HUES48 (cell line): ENCODE results near the gene UST.
"Not testable (repeated sequence)": the region's sequence is repeated elsewhere in the genome, so short reads cannot be mapped to it uniquely, and the experiment has no call there.

Source experiments
- H3K27ac ChIP-seq: one replicate; pipeline ENCODE4 v1.7.0; 2013; ENCODE audit warnings: low read depth, low read length, inconsistent platforms
- H3K27me3 ChIP-seq: 2 replicates; pipeline ENCODE4 v1.6.1; 2013; ENCODE audit warnings: mild to moderate bottlenecking, low read length; ENCODE audit not compliant: control insufficient read depth, insufficient read depth
- H3K36me3 ChIP-seq: 2 replicates; pipeline ENCODE4 v1.6.1; 2013; ENCODE audit warnings: low read length; ENCODE audit not compliant: control insufficient read depth, insufficient read depth
- H3K4me1 ChIP-seq: 2 replicates; pipeline ENCODE4 v1.6.1; 2013; ENCODE audit warnings: mild to moderate bottlenecking, low read length; ENCODE audit not compliant: control insufficient read depth, insufficient read depth
- H3K4me3 ChIP-seq: 2 replicates; pipeline ENCODE4 v1.5.1; 2013; ENCODE audit warnings: mild to moderate bottlenecking, low read depth, low read length
- H3K9ac ChIP-seq: 2 replicates; pipeline ENCODE4 v1.6.1; 2013; ENCODE audit warnings: mild to moderate bottlenecking, low read depth, low read length, moderate library complexity
- H3K9me3 ChIP-seq: 2 replicates; pipeline ENCODE4 v1.6.1; 2013; ENCODE audit warnings: low read length; ENCODE audit not compliant: control insufficient read depth, insufficient read depth

The UST gene

DNA sequence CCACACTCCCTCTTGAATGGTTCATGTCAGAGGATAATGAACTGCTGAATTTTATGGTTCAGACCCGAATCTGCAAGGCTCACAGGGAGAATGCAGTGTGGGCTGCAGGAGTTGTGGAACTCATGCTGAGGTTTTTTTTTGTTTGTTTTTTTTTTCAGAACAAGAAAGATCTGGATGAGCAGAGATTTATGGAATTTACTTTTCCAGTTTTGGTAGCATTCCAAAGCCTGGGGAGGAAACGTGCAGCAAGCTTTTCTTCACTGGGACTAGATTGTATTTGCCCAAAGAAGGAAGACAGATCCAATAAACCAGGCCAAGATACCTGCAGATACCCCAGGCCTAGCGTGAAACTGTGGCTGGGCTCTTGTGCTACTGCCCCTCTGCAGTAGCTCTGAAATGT lies 346.8 kb downstream of the UST start:
- Histone ChIP-seq H3K36me3 (no peaks in the 10 kb centered on the region), H3K9me3 (no peaks in the 10 kb centered on the region), H3K27ac (no peak overlapping the region), H3K4me3 (no peak overlapping the region), H3K4me1 (peaks cover 15% of the 10 kb centered on the region), H3K27me3 (no peaks in the 10 kb centered on the region), H3K9ac (no peak overlapping the region)

DNA sequence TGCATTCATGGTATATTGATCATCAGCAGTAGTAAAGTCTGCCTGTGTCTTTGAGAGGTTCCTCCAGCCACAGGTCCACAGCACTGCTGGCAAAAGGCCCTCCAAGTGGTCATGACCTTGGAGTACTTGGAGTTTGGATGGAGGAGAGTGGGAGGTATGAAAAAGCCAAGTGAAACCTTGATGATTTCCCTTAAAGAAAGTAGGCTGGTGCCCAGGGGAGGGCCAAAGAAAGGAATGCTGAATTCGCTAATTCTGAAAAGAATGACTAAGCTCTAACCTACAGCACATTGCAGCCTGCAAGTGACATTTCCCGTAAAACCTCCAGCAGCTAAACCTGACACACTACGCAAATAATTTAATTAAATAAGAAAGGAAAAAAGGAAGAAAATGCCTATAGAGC lies 347.3 kb downstream of the UST start:
- Histone ChIP-seq H3K27me3 (no peaks in the 10 kb centered on the region), H3K27ac (no peak overlapping the region)

DNA sequence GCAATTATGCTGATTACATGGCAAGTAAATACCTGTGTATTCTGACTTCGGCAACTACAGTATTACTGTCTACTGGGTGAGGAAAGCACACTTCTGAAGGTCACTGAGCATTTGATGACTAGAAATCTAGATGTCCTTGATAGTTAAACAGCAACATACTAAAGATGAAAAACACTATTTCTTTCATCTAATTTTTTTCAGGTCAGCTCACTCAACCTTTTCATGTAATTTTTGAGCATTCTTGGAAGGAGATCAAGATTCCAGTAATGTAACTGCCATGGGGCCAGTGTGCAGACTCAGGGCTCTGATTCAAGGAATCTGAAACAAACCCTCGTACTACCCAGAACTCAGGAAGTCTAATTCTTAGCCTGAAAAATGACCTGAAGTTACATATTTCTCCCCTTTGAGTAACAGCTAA lies 348.1 kb downstream of the UST start:
- Histone ChIP-seq H3K36me3 (no peaks in the 10 kb centered on the region), H3K4me1 (peaks cover 15% of the 10 kb centered on the region), H3K27me3 (no peaks in the 10 kb centered on the region), H3K4me3 (no peak overlapping the region), H3K9me3 (no peaks in the 10 kb centered on the region), H3K27ac (no peak overlapping the region), H3K9ac (no peak overlapping the region)

More for the DNA sequence above, 347.3 kb downstream of the UST start:
- peaks cover 15% of the 10 kb centered on the region for H3K4me1 ChIP-seq
- no peak overlapping the region; the same call in 1 of the 2 replicates for H3K9ac ChIP-seq
- H3K9me3 ChIP-seq = no peaks in the 10 kb centered on the region
- H3K36me3 ChIP-seq = no peaks in the 10 kb centered on the region
- no peak overlapping the region for H3K4me3 ChIP-seq

DNA sequence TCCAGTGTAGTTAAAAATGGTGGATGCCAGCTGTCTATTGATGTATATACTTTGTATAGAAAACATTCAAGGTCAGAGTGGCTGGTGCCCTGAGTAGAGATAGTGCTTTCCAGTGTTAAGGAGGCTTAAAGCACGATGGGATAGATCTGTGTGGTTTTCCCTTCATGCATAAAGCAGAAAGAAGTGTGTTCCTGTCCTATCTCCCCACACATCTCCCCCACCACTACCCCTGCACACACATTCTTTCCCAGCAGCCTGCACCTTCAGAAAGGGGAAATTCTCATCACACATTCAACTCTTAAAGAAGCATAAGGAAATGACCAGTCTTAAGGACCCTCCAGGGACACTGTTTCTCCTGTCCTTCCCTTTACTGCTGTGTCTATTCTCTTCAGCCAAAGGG lies 349.0 kb downstream of the UST start:
- Histone ChIP-seq H3K9me3 (no peaks in the 10 kb centered on the region), H3K36me3 (no peaks in the 10 kb centered on the region), H3K27ac (no peak overlapping the region), H3K9ac (no peak overlapping the region), H3K4me3 (no peak overlapping the region), H3K4me1 (peaks cover 15% of the 10 kb centered on the region), H3K27me3 (no peaks in the 10 kb centered on the region)

DNA sequence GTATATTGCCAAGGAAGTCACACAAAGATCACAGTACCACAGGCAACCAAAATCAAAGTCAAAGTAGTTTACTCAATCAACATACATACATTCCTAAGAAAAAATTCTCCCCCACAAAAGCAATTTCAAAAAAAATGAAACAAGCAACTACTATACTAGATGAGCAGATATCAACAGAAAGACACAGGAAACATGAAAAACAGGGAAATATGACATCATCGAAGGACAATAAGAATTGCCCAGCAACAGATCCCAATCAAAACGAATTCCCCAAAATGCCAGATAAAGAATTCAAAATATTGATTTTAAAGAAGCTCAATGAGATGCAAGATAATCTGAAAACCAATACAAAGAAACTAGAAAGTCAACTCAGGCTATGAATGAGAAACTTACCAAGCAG lies 351.0 kb downstream of the UST start:
- Histone ChIP-seq H3K4me1 (peaks cover 15% of the 10 kb centered on the region), H3K27me3 (no peaks in the 10 kb centered on the region), H3K9me3 (no peaks in the 10 kb centered on the region), H3K4me3 (no peak overlapping the region), H3K27ac (no peak overlapping the region), H3K9ac (no peak overlapping the region), H3K36me3 (no peaks in the 10 kb centered on the region)

DNA sequence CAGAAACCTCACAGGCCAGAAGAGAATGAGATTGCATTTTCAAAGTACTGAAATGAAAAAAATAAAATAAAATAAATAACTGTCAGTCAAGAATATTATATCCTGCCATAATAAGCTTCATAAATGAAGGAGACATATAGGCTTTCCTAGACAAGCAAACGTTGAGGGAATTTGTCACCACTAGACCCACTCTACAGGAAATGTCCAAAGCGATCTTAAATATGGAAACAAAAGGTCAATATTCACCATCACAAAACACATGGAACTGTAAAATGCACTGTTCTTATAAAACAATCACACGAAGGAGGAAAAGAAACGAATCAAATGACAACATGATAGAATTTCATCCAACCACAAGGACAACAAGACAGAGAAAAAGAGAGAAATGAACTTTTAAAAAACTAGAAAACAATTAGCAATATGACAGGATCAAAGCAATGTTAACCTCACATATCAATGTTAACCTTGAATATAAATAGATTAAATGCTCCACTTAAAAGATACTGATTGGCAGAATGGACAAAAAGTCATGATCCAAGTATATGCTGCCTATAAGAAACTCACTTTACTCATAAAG lies 352.0 kb downstream of the UST start:
- Histone ChIP-seq H3K9me3 (no peaks in the 10 kb centered on the region), H3K4me3 (no peak overlapping the region), H3K36me3 (no peaks in the 10 kb centered on the region), H3K9ac (no peak overlapping the region), H3K4me1 (peaks cover 12% of the 10 kb centered on the region), H3K27me3 (no peaks in the 10 kb centered on the region), H3K27ac (no peak overlapping the region)

DNA sequence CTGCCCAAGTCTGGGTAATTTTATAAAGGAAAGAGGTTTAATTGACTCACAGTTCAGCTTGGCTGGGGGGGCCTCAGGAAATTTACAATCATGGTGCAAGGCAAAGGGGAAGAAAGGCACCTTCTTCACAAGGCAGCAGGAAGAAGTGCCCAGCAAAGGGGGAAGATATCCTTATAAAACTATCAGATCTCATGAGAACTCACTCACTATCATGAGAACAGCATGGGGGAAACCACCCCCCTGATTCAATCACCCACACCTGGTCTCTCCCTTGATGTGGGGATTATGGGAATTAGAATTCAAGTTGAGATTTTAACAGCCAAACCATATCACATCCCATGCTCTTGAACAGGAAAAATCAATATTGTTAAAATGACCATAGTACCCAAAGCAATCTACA lies 355.5 kb downstream of the UST start:
- no peaks in the 10 kb centered on the region for H3K27me3 ChIP-seq
- H3K9ac ChIP-seq = no peak overlapping the region
- H3K9me3 ChIP-seq = no peaks in the 10 kb centered on the region
- no peak overlapping the region for H3K27ac ChIP-seq
- no peaks in the 10 kb centered on the region for H3K4me1 ChIP-seq
- H3K36me3 ChIP-seq = no peaks in the 10 kb centered on the region
- H3K4me3 ChIP-seq = no peak overlapping the region

DNA sequence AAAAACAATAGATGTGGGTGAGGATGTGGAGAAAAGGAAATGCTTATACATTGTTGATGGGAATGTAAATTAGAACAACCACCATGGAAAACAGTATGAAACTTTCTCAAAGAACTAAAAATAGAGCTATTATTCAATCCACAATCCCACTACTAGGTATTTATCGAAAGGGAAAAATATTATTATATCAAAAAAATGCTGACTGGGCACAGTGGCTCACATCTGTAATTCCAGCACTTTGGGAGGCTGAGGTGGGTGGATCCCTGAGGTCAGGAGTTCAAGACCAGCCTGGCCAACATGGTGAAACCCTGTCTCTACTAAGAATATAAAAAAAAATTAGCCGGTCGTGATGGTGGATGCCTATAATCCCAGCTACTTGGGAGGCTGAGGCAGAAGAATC lies 357.1 kb downstream of the UST start:
- H3K4me3 ChIP-seq = not testable (repeated sequence)

DNA sequence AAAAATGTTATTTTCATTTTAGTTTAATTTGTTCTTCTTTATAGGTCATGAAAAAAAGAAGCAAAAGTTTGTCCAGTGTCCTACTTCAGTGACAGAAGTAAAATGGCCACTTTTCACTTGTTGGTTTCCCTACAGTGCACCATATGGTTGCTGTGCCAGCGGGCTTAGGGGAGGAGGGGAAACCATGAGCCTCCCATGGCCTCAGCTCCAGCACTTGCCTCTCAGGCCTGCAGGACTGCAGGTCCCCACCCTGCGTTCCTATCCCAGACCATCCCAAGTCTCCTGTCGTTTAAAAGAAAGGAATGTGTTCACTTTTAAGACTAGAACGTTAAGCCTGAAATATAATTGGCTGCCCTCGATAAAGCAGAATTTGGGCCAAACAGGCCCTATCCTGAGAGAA lies 360.7 kb downstream of the UST start:
- H3K36me3 ChIP-seq = no peaks in the 10 kb centered on the region
- no peak overlapping the region for H3K4me3 ChIP-seq
- no peak overlapping the region for H3K27ac ChIP-seq
- no peaks in the 10 kb centered on the region for H3K4me1 ChIP-seq
- H3K9me3 ChIP-seq = no peaks in the 10 kb centered on the region
- H3K9ac ChIP-seq = no peak overlapping the region
- H3K27me3 ChIP-seq = no peaks in the 10 kb centered on the region

More for the DNA sequence above, 357.1 kb downstream of the UST start:
- not testable (repeated sequence) for H3K4me1 ChIP-seq, H3K9me3 ChIP-seq, H3K27me3 ChIP-seq, H3K9ac ChIP-seq, H3K27ac ChIP-seq, H3K36me3 ChIP-seq

DNA sequence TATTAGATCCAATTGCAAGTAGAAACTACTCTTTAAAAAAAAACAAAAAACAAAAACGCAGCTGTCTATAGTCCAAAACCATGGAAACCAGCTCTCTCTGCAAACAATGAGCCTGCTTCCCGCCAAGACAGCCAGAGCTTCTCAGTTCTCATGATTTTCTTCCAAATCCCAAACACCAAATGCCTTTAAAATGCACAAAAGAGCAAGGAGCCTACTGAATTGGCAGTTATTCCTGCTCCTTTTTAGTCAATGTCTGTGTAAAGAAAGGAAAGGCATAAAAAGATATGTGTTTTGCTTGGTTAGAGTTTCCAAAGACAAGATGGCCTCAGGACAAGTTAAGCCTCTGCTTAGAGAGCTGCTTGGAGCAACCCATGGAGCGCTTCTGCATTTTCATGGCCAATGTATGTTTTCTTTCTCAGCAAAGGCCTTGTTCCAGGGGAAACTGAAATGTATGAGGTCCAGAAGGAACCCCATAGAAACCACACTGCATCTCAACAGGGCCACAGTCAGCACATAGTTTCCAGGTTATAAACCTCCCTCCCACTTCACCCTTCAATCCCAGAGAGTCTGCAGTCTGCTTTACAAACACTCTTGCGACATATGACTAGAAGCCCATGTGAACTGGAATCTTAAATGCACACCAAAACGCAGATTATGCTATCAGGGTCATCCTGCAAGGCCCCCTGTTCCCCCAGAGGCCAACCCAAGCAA lies 361.4 kb downstream of the UST start:
- H3K27me3 ChIP-seq = no peaks in the 10 kb centered on the region
- H3K4me3 ChIP-seq = no peak overlapping the region
- no peaks in the 10 kb centered on the region for H3K4me1 ChIP-seq
- no peaks in the 10 kb centered on the region for H3K36me3 ChIP-seq
- no peaks in the 10 kb centered on the region for H3K9me3 ChIP-seq
- H3K27ac ChIP-seq = no peak overlapping the region
- H3K9ac ChIP-seq = no peak overlapping the region

DNA sequence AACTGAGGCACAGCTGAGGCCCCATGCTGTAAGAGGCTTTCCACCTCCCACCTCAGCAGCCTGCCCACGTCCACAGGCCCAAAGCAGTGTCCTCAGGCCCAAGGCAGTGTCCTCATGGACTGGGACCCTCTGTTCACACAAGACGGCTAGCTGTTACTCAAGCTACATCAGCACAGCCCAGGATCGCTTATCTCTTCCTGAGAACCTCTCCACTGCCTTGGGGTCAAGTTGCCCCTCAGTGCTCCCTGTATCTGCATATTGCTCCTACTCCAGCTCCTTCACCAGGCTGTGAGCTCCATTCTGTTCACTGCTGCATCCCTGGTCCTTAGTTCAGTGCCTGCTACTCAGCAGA lies 361.9 kb downstream of the UST start:
- Histone ChIP-seq H3K4me3 (no peak overlapping the region), H3K9me3 (no peaks in the 10 kb centered on the region), H3K36me3 (no peaks in the 10 kb centered on the region), H3K4me1 (no peaks in the 10 kb centered on the region), H3K27me3 (no peaks in the 10 kb centered on the region), H3K9ac (no peak overlapping the region), H3K27ac (no peak overlapping the region)
